Stimulated activated CD8-positive, alpha-beta memory T cell treated with anti-CD3 and anti-CD28 coated beads, Interleukin-15, amount 100 ng/mL, for 1 hour (primary cell): ENCODE results near the gene KCNH8.

Source experiments
- DNase-seq: peaks from one replicate; pipeline ENCODE4 v3.0.0-alpha.2; 2020; ENCODE audit warnings: low read depth

Gene KCNH8

DNA sequence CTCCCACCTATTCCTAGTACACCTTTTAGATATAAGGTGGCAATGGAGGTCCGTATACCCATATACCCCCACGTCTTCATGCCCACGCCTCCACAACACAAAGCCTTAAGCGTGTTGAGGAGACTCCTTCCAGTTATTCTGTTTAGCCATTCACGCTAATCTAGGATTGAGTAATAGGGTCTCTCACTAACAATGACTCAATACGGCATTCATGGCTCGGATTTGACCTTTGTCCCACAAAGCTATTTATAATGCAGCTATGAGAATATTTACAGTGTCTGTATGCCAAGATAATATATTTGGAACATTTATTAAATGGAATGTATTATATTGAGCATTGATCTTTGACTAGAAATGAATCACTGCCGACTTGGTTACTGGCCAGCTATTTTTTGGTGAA lies 215.8 kb downstream of the KCNH8 start:
- no peak for DNase-seq

DNA sequence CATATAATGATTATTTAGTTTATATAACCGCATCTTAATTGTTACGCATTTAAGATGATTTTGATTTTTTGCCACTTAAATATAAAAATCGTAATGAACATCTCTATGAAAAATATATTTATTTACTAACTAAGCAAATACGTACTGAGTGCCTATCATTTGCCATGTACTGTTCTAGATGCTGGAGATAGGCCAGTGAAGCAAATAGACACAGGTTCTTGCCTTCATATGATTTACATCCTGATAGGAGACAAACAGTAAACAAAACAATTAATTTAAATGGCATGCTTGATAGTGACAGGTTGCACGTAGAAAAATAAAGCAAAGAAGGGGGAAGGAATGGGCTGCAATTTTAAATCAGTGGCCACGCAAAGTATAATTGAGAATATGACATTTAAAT lies 217.2 kb downstream of the KCNH8 start:
- DNase-seq: no peak

DNA sequence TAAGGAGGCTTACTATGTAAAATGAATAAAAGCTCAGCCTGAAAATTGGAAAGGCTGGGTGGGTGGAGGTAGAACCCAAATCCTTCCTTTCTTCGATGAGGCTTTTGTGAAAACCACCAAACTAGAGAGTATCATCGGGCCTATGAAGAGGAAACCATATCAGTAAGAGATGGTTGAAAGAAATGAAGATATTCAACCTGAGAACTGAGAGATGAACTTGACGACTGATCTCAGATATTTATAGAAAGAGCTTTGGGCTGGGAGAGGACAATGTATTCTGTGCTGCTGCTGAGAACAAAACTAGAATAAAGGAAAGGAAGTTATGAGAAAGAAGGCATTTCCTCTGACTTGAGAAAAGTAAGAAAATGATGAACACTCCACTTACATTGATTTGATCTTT lies 236.6 kb downstream of the KCNH8 start:
- DNase-seq: no peak

DNA sequence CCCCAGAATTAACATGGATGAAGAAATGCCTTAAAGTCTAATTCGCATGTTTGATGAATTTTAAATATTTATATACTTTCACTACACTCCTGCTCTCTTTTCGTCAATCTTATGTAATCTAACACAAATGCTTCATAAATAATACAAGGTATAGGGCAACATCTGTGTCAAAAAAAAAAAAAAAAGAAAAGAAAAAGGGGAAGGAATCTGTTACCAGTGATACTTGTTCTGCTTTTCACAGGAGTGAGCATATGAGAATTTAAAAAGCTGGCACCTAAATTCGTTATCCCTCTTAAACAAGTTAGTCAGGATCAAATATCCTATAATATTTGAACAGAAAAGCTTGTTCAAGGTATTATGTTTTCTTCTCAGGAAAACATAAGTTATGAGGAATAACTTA lies 243.8 kb downstream of the KCNH8 start:
- no peak for DNase-seq

DNA sequence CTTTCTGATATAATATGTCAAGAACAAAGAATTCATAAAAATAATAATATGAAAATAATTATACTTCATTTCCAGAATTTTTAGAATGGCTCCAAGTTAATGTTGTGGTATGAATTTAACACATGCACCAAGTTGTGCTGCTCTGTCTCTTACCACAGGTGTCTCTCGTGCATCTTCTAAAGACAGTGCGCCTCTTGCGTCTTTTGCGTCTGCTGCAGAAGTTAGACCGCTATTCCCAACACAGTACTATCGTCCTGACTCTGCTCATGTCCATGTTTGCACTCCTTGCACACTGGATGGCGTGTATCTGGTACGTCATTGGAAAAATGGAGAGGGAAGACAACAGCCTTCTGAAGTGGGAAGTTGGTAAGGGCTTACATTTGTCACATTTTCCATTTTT lies 246.6 kb downstream of the KCNH8 start:
- no peak for DNase-seq

DNA sequence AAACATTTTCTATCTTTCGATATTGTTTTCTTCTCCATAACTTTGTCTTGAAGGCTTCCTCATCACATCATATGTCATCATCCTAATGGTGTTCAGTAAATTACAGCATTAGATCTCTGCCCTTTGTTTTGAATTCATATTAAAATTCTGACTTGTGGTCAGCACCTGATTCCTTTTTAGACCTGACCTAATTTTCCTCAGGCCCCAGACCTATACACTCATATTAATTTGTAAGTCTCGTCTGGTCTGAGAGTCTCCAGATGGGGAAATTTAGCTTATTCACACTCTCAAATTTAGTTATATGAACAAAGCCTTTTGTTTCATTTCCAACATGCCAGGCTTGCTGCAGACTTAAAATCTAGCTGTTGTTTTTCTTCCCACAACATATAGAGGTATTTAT lies 248.4 kb downstream of the KCNH8 start:
- no peak for DNase-seq

DNA sequence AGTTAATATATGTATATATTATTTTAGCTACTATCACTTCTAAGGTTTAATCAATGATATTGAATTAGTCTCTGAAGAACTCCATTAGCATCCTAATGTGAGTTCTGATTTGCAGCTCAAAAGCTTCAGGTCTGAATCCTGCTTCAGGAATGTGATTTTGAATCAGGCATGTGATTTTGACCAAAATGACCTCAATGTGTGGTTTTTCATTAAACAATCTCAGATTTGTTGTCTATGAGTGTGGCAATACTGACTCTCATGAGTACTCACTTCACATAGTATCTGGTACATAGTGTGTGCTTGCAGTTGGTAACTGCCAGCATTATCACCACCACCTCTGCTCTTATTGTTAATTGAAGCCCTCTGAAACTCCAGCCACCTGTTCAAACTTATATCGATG lies 251.0 kb downstream of the KCNH8 start:
- DNase-seq: no peak

DNA sequence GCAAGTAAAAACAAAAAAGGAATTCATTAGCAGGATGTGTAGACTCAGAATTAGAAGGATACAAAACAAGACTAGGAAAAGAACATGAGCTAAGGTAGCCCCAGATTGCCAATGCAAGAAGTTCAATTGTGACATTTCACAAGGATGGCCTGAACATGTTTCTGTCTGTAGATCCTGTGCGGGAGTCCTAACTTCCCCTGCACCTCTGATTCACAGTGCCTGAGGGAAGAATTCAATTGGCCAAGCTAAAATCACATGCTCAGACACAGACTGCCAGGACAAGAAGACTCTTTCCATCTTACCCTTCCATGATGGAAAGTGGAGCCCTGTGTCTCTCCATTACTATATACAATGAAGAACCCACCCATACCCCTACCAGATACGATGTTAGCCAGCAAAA lies 251.5 kb downstream of the KCNH8 start:
- DNase-seq: no peak

DNA sequence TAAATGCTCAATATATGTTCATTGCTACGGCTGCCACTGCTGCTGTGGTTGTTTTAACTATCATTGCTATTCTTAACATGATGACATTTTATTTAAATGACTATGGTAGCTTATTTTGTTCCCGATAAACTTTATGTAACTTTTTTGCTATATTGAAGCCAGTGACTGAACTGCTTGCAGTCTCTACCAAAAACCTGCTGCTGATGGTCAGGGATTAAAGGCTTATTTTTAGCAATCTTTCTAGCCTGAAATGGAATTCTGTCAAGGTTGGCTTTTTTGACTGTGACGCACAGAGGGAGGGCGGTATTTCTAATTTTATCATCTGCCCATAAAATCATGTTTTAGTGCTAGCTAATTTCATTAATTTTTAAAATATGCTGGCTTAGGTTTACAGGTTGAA lies 271.8 kb downstream of the KCNH8 start:
- no peak for DNase-seq

DNA sequence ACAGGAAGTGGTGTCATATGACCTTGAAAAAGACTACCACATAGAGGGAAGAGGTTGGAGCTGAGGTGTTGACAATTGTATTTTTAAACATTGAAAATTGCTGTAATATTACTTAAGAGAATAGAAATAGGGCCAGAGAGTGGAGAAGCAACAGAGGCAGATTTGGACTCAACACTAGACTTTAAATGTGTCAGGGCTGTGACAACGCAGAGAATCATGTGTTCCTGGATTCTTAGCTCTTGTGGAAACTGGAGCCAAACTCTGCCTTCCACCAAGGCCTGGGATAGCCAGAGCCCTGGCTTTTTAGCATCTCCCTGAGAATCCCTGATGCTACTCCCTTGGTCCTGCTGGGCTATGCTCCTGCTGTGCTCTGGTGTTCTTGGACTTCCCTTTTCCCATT lies 277.5 kb downstream of the KCNH8 start:
- DNase-seq: no peak

DNA sequence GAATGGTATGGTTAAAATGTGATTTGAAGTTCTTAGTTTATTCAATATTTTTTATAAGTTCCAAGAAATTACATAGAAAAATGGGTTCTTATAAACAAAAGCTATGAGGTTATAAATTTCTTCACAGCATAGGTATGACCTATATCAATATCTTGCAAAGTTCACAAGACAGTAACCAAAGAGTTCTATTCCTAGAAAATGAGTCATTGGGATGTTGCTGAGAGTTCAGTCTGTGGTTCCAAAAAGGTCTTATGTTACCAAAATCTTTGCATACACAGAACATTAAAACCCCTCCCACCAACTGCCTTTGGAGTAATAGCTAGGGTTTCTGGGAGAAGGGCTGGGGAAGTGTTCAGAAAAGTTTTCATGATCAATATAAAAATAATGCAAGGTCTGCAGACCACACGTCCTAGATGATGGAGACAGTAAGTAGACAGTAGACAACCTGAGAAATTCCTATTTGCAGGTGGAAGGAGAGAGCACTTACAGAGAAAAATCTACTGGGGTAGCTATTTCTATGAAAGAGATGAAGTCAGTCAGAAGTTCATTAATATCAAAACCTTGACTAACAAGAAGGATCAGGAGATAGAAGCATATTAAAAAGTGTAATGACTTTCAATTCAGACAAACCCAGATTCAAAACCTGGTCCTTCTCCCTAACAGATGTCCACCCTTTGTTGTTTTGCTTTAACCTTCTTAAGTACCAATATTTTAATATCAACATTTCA lies 279.3 kb downstream of the KCNH8 start:
- DNase-seq: no peak

DNA sequence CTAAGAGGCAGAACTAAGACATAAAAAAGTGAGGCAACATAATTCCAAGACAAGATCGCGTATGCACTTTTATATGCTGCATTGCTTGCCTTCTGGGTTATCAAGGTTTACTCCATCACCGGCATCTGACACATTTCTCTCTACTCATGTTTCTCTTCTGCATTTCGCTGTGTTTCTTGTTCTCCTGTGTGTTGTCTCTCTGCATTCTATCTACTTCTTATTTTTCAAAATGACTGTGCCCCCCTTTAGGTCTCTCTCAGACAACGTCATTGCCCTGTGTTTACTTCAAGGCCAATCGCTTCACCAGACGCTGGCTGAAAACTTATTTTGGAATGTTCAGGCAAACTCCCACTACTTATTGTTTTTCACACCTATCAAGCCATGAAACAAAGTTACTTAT lies 280.4 kb downstream of the KCNH8 start:
- DNase-seq: no peak

DNA sequence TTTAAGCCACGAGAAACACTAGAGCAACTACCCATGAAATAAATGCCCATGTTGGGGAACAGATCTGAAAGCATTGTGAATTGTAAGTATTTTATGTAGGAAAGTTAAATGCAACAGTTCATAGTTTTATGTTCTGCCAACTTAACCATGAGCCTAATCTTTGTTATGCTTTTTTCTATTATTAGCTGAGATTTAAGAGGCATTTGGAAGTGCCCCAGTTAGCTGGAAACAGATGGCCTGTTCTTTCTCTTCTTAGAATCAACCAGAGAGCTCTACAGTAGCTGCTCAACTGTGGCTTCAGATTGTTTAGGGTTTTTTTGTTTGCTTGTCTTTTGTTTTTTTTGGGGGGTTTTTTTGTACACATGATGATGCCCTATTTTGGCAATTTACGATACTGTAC lies 284.4 kb downstream of the KCNH8 start:
- DNase-seq: no peak

DNA sequence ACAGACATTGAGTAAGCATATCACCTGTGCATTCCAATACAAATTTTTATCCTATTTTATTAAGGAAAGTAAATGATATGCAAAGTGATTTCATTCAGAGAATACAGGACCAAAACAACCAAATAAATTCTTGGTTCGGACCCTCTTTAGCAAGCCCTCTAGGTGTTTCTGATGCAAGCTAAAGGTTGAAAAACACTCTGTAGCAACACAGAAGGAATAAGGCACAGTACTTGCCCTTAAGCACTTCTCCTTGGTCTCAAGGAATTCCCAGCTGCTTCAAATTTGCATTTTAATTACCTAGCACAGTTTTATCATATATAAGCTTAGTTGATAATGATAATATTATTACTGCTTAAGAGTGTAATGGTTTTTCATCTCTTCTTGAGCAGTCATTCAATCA lies 288.4 kb downstream of the KCNH8 start:
- DNase-seq: no peak

DNA sequence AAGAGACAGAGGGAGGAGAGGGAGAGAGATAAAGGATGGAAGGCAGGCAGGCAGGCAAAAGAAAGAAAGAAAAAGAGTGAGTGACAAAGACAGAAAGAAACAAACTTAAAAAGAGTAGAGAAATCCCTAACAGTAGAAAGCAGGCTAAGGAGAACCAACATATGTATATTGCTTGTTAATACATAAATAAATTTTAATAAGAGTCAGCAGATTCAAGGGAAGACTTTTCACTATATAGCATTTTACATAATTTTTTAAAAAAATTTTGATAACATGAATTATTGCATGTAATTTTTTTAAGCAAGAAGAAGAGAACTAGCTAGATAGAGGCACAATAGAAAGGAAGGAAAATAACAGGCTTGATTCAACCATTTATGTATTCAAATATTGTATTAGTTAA lies 291.6 kb downstream of the KCNH8 start:
- DNase-seq: no peak

DNA sequence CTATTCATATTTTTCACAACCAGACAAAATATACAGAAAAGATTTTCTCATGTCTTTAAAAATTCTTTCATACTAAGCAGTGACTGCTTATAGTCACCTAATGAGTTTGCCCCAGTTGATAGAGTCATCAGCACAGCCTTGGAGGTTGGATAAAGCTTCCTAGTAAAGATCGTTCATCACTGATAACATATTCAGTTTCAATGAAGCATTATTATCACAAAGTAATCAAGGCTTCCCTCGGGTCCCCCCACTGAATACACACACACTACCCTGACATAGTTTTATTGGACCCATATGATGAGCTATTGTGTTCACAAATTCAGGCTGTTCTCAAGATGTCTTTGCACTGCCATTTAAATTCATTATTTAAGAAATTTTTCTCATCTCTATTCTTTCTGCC lies 297.8 kb downstream of the KCNH8 start:
- DNase-seq: no peak

DNA sequence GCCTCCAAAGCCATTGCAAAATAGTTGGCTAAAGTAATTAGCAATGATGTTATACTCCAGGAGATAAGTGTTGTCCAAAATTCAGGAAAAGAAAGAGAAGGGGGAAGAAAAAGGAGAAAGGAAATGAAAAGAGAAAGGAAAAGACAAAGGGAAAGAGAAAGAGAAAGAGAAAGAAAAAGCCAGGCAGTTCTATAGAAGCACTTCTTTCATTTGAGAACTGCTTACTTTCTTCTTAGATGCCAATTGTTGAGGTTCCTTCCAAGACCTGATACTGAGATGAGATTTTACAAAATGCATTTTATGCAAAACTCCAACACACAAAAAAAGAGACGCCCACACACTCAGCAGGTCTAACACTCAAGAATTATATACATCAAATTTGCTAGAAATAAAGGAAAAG lies 298.4 kb downstream of the KCNH8 start:
- no peak for DNase-seq

DNA sequence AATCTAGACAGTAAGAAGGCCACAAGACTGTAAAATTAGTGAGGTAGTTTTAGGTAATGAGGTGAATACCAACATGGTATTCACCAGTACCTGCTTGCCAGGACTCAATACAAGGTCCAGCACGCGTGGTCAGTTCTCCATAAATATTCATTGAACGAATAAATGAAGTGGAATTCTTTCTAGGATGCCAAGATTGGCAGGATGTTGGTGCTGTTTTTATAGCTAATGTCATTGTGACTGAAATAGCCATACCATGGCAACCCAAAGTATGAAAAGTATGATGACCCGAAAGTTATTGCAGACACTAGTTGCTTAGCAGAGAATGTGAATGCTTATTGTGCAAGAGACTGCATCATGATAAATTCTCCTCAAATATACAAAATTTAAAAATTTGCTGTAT lies 307.2 kb downstream of the KCNH8 start:
- DNase-seq: no peak

DNA sequence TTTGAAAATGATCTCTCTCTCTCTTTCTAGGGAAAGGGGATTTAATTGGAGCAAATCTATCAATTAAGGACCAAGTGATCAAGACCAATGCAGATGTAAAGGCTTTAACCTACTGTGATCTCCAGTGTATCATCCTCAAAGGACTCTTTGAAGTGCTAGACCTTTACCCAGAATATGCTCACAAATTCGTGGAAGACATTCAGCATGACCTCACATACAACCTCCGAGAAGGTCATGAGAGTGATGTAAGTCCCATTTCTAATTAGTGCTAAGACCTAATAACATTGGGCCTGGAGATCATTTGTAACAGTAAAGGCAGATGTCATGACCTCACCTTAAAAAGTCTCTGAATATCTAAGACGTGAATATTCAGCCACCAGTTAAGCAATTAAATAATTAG lies 308.4 kb downstream of the KCNH8 start:
- no peak for DNase-seq

DNA sequence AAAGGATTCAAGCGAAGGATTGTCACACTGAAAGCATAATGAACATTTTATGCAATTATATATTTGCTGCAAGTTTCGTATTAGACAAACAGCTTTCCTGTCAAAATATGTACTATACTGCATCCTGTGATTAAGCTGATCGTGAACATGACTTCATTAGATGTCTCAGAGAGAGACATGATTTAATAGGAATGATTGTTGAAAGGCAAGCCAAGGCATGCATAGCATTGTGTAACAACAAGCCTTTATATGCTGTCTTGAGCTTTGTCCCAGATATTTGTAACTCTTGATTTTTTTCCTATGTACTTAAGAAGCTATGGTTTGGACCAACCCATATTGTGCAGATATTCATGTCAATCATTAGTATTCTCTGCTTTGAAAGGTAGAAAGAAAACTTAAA lies 309.1 kb downstream of the KCNH8 start:
- no peak for DNase-seq

DNA sequence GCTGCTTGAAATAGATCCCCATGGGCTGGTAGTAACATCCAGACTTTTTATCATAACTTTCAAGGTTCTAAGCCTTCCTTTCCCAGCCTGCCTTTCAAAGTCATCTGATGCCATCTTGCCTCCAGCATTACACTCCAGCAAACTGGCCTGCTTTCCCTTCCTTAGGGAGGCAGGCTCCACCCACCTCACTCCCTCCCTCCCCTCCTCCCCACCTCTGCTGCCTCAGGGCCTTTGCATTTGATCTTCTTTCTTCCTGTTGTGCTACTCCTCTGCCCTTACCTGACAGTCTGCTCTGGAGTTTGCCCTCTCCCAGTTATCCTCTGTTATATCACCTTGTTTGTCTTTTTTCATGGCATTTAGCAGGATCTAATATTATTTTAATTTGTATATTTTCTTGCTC lies 319.5 kb downstream of the KCNH8 start:
- no peak for DNase-seq

DNA sequence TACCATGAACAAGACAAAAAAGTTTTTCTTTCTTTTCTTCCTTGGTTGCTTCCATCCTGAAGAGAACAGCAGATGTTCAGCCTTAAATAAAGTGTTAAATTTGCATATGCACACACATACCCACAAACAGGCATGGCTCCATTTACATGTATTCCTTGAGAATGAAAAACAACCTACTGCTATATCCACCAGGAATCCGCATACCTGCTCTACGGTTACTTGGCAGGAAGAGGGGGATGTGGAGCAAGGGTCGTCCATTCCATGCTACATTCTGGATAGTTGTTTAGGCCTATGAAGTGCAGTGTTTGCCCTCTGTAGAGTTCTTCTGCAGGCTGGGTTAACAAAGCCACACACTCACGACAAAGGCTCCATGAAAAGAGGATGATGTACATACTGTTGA lies 322.8 kb downstream of the KCNH8 start:
- no peak for DNase-seq

DNA sequence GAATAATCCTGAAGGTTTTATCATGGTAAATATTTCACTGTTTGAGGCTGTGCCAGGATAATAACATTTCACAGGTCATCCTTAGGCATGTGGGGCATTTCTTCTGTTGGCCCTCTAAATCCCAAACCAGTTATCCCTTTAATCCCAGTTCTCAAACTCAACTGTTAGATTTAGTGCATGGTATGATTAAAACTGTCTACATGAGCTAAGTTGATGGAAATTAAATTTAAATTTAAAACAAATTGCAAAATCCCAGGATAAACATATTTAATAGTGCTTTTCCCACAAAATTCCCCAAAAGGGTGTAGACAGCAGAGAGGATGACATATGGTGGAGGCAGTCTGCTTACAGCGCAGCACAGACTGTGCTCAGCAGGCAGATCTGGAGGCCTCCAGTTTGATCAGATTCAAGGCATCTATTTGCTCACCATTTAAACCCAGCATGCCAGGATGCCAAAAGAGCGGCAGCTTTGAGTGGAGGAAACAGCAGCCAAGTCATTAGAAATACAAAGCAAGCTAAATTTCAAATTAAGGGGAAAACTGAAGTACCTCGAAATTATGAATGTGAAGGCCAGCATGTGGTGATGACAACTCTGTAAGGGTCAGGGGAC lies 325.8 kb downstream of the KCNH8 start:
- no peak for DNase-seq

DNA sequence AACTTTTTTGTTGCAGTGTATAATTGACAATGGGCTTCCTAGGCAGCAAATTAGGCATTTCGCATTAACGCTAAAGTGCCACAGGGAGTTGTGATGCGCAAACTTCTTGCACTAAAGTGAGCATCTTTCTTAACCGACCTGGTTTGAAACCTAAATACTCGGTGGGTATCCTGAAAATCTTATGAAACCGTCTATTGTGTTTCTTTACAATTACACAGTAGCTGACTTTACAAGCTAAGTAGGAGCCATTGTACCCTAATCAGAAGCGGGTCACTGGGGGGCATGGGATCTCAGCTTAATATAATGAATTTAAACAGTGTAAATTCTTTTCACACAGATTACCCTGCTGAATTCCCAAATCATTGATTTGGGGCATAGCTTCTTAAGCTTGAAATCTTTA lies 328.0 kb downstream of the KCNH8 start:
- DNase-seq: no peak
